H1 (cell line): Measurements from ENCODE around the gene ST3GAL3. TPM values are rescaled to one million over a fixed set of nuclear protein-coding genes. Genes with fewer than 3 reads are reported as not detected.

Source experiments
- CTCF ChIA-PET: fragments of 300-600 bp; sonication (Branson Sonifier 250); formaldehyde crosslinking; loops from one replicate; lab custom pipeline; 2021; ENCODE audit not compliant: partially characterized antibody; lab: Charles Lee
- POLR2A ChIA-PET: fragments of 300-600 bp; sonication (Branson Sonifier 250); formaldehyde crosslinking; loops from one replicate; lab custom pipeline; 2021; ENCODE audit warnings: inconsistent platforms; ENCODE audit not compliant: partially characterized antibody; lab: Charles Lee
- DNase-seq, 2 experiments: peaks; one replicate each; pipeline versions ENCODE4 v3.0.0 to v3.0.0-alpha.2; 2010 to 2022; ENCODE audit warnings: low spot score in 2 of 2, low read depth in 1 of 2, mixed read lengths in 1 of 2
- FAIRE-seq: peaks from 2 replicates; lab custom pipeline; 2011; peaks lifted over from hg19 to GRCh38; lab: Jason Lieb, UNC
- H2AFZ ChIP-seq: 2 replicates; pipeline ENCODE4 v1.8.1; 2012; ENCODE audit warnings: low read length, inconsistent platforms
- H2AK5ac ChIP-seq: 2 replicates; pipeline ENCODE4 v1.6.1; 2013; ENCODE audit warnings: low read depth, low read length
- H2BK120ac ChIP-seq: replicated peaks from 2 replicates; pipeline ENCODE3; 2013; ENCODE audit warnings: low read depth, low read length, inconsistent platforms
- H2BK12ac ChIP-seq: 2 replicates; pipeline ENCODE4 v1.6.1; 2013; ENCODE audit warnings: low read depth, low read length
- H2BK15ac ChIP-seq: 2 replicates; pipeline ENCODE4 v1.6.1; 2013; ENCODE audit warnings: low read length
- H2BK20ac ChIP-seq: 2 replicates; pipeline ENCODE4 v1.6.1; 2013; ENCODE audit warnings: low read length
- H2BK5ac ChIP-seq: 2 replicates; pipeline ENCODE4 v1.6.1; 2013; ENCODE audit warnings: low read depth, low read length
- H3K14ac ChIP-seq: 2 replicates; pipeline ENCODE4 v1.6.1; 2013; ENCODE audit warnings: inconsistent platforms; ENCODE audit not compliant: insufficient read length
- H3K18ac ChIP-seq: 2 replicates; pipeline ENCODE4 v1.6.1; 2013; ENCODE audit warnings: low read length; ENCODE audit errors: extremely low read depth
- H3K23ac ChIP-seq: 2 replicates; pipeline ENCODE4 v1.6.1; 2013; ENCODE audit warnings: inconsistent platforms; ENCODE audit not compliant: insufficient read length
- H3K23me2 ChIP-seq: 2 replicates; pipeline ENCODE4 v1.6.1; 2013; ENCODE audit warnings: low read depth, low read length
- H3K27ac ChIP-seq: 2 replicates; pipeline ENCODE4 v1.6.1; 2011; ENCODE audit warnings: low read depth, low read length, inconsistent platforms
- H3K27me3 ChIP-seq, 4 experiments: replicated peaks in 1 of 4; 1 replicate in 1 of 4; 2 replicates in 3 of 4; pipeline versions ENCODE4 v1.6.1 to v1.8.1; 2011 to 2013; ENCODE audit warnings: low read length in 3 of 4, mild to moderate bottlenecking in 3 of 4, inconsistent platforms in 2 of 4, mixed read lengths in 2 of 4, moderate library complexity in 1 of 4; ENCODE audit not compliant: control insufficient read depth in 3 of 4, insufficient read depth in 3 of 4; ENCODE audit errors: extremely low read depth in 1 of 4
- H3K36me3 ChIP-seq, 4 experiments: 2 replicates each; pipeline versions ENCODE4 v1.6.1 to v1.8.1; 2011 to 2013; ENCODE audit warnings: mild to moderate bottlenecking in 4 of 4, low read length in 3 of 4, moderate library complexity in 2 of 4, control low read depth in 1 of 4, inconsistent platforms in 1 of 4; ENCODE audit not compliant: insufficient read depth in 4 of 4, control insufficient read depth in 2 of 4
- H3K4ac ChIP-seq: replicated peaks from 2 replicates; pipeline ENCODE3; 2013; ENCODE audit warnings: low read length, low read depth, mixed read lengths, inconsistent platforms; ENCODE audit not compliant: insufficient read length
- H3K4me1 ChIP-seq, 4 experiments: replicated peaks in 1 of 4; 1 replicate in 1 of 4; 2 replicates in 3 of 4; pipeline versions ENCODE4 v1.6.1 to v1.8.1; 2011 to 2013; ENCODE audit warnings: low read length in 3 of 4, inconsistent platforms in 2 of 4, mixed read lengths in 1 of 4; ENCODE audit not compliant: insufficient read depth in 4 of 4, control insufficient read depth in 3 of 4
- H3K4me2 ChIP-seq, 2 experiments: 2 replicates each; pipeline versions ENCODE4 v1.6.1 to v1.8.1; 2011 to 2013; ENCODE audit warnings: low read depth in 2 of 2, low read length in 2 of 2, control low read depth in 1 of 2, inconsistent platforms in 1 of 2, mild to moderate bottlenecking in 1 of 2; ENCODE audit not compliant: insufficient read depth in 1 of 2
- H3K4me3 ChIP-seq, 4 experiments: fragments of 200-600, 300-600 bp in 1 of 4; sonication (generic), shearing (Covaris generic), sonication (Bioruptor Twin) in 1 of 4; 2 replicates each; pipeline versions ENCODE4 v1.5.1 to v1.8.1; 2011 to 2016; ENCODE audit warnings: low read length in 4 of 4, low read depth in 3 of 4, control low read depth in 2 of 4, inconsistent platforms in 2 of 4, mild to moderate bottlenecking in 2 of 4, mixed read lengths in 1 of 4, moderate library complexity in 1 of 4; ENCODE audit not compliant: insufficient read depth in 2 of 4; ENCODE audit errors: extremely low read depth in 1 of 4
- H3K56ac ChIP-seq: replicated peaks from 2 replicates; pipeline ENCODE3; 2013; ENCODE audit warnings: low read depth, mild to moderate bottlenecking, mixed read lengths, low read length, inconsistent platforms; ENCODE audit not compliant: insufficient read length
- H3K79me1 ChIP-seq: 2 replicates; pipeline ENCODE4 v1.6.1; 2013; ENCODE audit warnings: low read depth, low read length, control low read depth
- H3K79me2 ChIP-seq, 2 experiments: 2 replicates each; pipeline versions ENCODE4 v1.6.1 to v1.8.1; 2012 to 2013; ENCODE audit warnings: low read length in 2 of 2, mild to moderate bottlenecking in 2 of 2, inconsistent platforms in 1 of 2; ENCODE audit not compliant: insufficient read depth in 2 of 2, control insufficient read depth in 1 of 2
- H3K9ac ChIP-seq, 4 experiments: replicated peaks in 1 of 4; 1 replicate in 1 of 4; 2 replicates in 3 of 4; pipeline versions ENCODE4 v1.6.1 to v1.8.1; 2011 to 2013; ENCODE audit warnings: low read depth in 3 of 4, low read length in 3 of 4, control low read depth in 2 of 4, mild to moderate bottlenecking in 2 of 4, moderate library complexity in 2 of 4, inconsistent platforms in 1 of 4; ENCODE audit errors: extremely low read depth in 1 of 4
- H3K9me3 ChIP-seq, 2 experiments: 2 replicates each; pipeline versions ENCODE4 v1.6.1 to v1.8.1; 2012 to 2013; ENCODE audit warnings: mild to moderate bottlenecking in 2 of 2, moderate library complexity in 2 of 2, control low read depth in 1 of 2, inconsistent platforms in 1 of 2, low read depth in 1 of 2, low read length in 1 of 2, mixed read lengths in 1 of 2; ENCODE audit not compliant: insufficient read depth in 2 of 2
- H4K20me1 ChIP-seq, 2 experiments: replicated peaks in 1 of 2; 2 replicates each; pipeline versions ENCODE3 to v1.8.1; 2011 to 2013; ENCODE audit warnings: inconsistent platforms in 2 of 2, low read length in 2 of 2, mild to moderate bottlenecking in 1 of 2; ENCODE audit not compliant: insufficient read depth in 2 of 2, control insufficient read depth in 1 of 2
- H4K5ac ChIP-seq: 2 replicates; pipeline ENCODE4 v1.6.1; 2013; ENCODE audit warnings: low read length, low read depth, mixed read lengths, inconsistent platforms; ENCODE audit not compliant: insufficient read length
- H4K8ac ChIP-seq: 2 replicates; pipeline ENCODE4 v1.8.0; 2013; ENCODE audit warnings: mild to moderate bottlenecking, moderate library complexity, low read length, inconsistent platforms; ENCODE audit not compliant: insufficient read depth; ENCODE audit errors: extremely low read depth
- H4K91ac ChIP-seq: replicated peaks from 2 replicates; pipeline ENCODE3; 2013; ENCODE audit warnings: low read length, mixed read lengths, inconsistent platforms; ENCODE audit not compliant: insufficient read length
- FOSL1 ChIP-seq: IDR thresholded peaks from 2 replicates; pipeline ENCODE4 v1.6.1; 2011; ENCODE audit warnings: mild to moderate bottlenecking, low read depth, low read length, moderate library complexity; ENCODE audit not compliant: insufficient read depth
- KDM1A ChIP-seq: fragments of 200-600, 300-600 bp; sonication (generic); IDR thresholded peaks from 2 replicates; pipeline ENCODE4 v1.7.1; 2016; ENCODE audit warnings: mild to moderate bottlenecking, low read length, borderline replicate concordance
- POLR2AphosphoS5 ChIP-seq: IDR thresholded peaks from 2 replicates; pipeline ENCODE4 v1.6.1; 2011; ENCODE audit warnings: low read depth, low read length
- SIN3A ChIP-seq, 2 experiments: IDR thresholded peaks in 1 of 2; conservative IDR thresholded peaks in 1 of 2; 2 replicates each; pipeline ENCODE4 v1.6.1; 2011 to 2012; ENCODE audit warnings: low read length in 2 of 2, improper control_type of control experiment in 1 of 2, low read depth in 1 of 2, mild to moderate bottlenecking in 1 of 2
- WGBS, 2 experiments: shearing (Covaris generic) in 1 of 2; methylation state at CpG; one replicate each; pipeline versions ENCODE4 v1.1.6 to v1.1.7; 2013 to 2015; ENCODE audit warnings: low lambda C conversion rate in 2 of 2, mixed read lengths in 2 of 2, inconsistent platforms in 1 of 2, low coverage in 1 of 2, missing lambda C conversion rate in 1 of 2; ENCODE audit not compliant: insufficient replicate concordance in 2 of 2, insufficient coverage in 1 of 2, insufficient read length in 1 of 2; ENCODE audit errors: extremely low coverage in 1 of 2, missing lambda C conversion rate in 1 of 2; 5-methylcytosine and 5-hydroxymethylcytosine counted together
- polyA plus RNA-seq, 7 experiments: library from polyadenylated mRNA; depleted of rRNA in 3 of 7; stranded (reverse) in 5 of 7; unstranded in 2 of 7; fragments of >200 nt in 5 of 7; fragments of 200-250 nt in 2 of 7; gene quantifications; 1 replicate in 5 of 7; 2 replicates in 1 of 7; 4 replicates in 1 of 7; pipeline versions ENCODE4 v1.2.1 to v1.2.3, GENCODE V29; 2011 to 2013; ENCODE audit warnings: missing spikeins in 2 of 7, mixed read lengths in 2 of 7
- total RNA-seq: library from RNA; stranded (reverse); fragmentation: NEBNext Ultra II Directional; extraction: Animal tissue kit (Norgen Biotek cat#: 25700); gene quantifications from 2 replicates; pipeline ENCODE4 v1.2.1, GENCODE V29; 2021

The ST3GAL3 gene
- total and polyA plus RNA-seq, 2 of the 8 experiments (the other 6 are each of a cell fraction or from before 2014, with no cell fraction given), result 6.8 to 7.0 TPM

GRCh38 chr1:43688109-43688387, 19.3 kb upstream of the ST3GAL3 start:
- DNase-seq, result no peak
- no peak overlapping the region for H2BK15ac ChIP-seq
- no peak overlapping the region for H3K56ac ChIP-seq
- H2BK12ac ChIP-seq, result no peak overlapping the region
- H2BK120ac ChIP-seq, result no peak overlapping the region
- H2BK20ac ChIP-seq, result no peak overlapping the region
- CTCF ChIA-PET, result interaction anchor here (1.9 kb wide), 1 partner anchor 18 kb away, joined by 5 read pairs; no protein-coding TSS in a partner anchor
- no peak overlapping the region for H4K5ac ChIP-seq
- H3K4me1 ChIP-seq, result no peaks in the 10 kb centered on the region
- H3K18ac ChIP-seq, result no peak overlapping the region
- H2AK5ac ChIP-seq, result no peak overlapping the region
- no peak overlapping the region for H4K91ac ChIP-seq
- no peak overlapping the region for H4K8ac ChIP-seq
- H3K79me2 ChIP-seq, result no peaks in the 10 kb centered on the region; a peak in 1 of 4 replicates
- FAIRE-seq, result no peak
- peaks cover 59 to 97% (median 89%) of the 10 kb centered on the region in 4 experiments for H3K36me3 ChIP-seq
- H3K27me3 ChIP-seq, result no peaks in the 10 kb centered on the region
- no peak overlapping the region for H2BK5ac ChIP-seq
- TF ChIP-seq KDM1A (no peak), SIN3A (conservative IDR thresholded peaks at IDR 0.05 in 1 of 2, IDR thresholded peaks at IDR 0.05 in 1 of 2; ENCODE audit: low read depth in 1 of 2, low read length in 2 of 2) (no peak), POLR2AphosphoS5 (no peak), FOSL1 (no peak)
- no peaks in the 10 kb centered on the region for H3K23me2 ChIP-seq
- H3K23ac ChIP-seq, result no peak overlapping the region
- no peak overlapping the region for H3K4ac ChIP-seq
- peaks cover 5 to 27% of the 10 kb centered on the region in 2 experiments for H4K20me1 ChIP-seq
- 85% methylated on average over 2 of the region's 2 CpGs; no CpG with 5 or more reads in 1 of the 2 experiments for WGBS, 2 experiments
- H3K14ac ChIP-seq, result no peak overlapping the region
- no peak overlapping the region for H3K4me3 ChIP-seq
- no peak overlapping the region for H3K27ac ChIP-seq
- H3K9ac ChIP-seq, result no peak overlapping the region
- H3K79me1 ChIP-seq, result no peaks in the 10 kb centered on the region; the same call in 1 of the 2 replicates
- POLR2A ChIA-PET, result interaction anchor here (0.8 to 33.6 kb wide), 6 partner anchors 9 to 28 kb away, joined by 4 to 651 read pairs (median 6); partner anchors contain the start of genes KDM4A and ST3GAL3
- no peak overlapping the region for H3K4me2 ChIP-seq
- no peaks in the 10 kb centered on the region for H3K9me3 ChIP-seq
- no peak overlapping the region for H2AFZ ChIP-seq
